Amniotic epithelial cell (primary cell): ENCODE measurements around the gene CDK8.
A peak's percentile ranks its signal among the peaks of the same experiment; 100 is the strongest.

Source experiments
- DNase-seq: peaks from one replicate; pipeline ENCODE4 v3.0.0-alpha.2; 2010; ENCODE audit warnings: low read depth

The CDK8 gene

DNA sequence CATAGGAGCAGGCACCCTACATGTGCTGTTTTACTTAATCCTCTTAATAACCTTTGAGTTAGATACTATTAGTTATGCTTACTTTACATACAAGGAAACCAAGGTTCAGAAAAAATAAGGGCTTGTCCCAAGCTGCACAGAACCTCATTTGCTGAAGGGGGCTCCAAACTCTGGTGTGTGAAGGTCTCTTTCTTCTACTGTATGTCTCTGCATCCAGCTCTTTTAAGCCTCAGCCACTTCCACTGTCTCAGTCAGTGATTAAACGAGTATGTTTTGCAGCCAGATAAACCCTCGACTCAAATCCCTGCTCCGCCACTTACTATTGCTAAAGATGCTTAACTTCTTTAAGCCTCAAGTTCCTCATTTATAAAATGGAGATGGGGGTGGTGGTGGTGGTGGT lies 191.2 kb downstream of the CDK8 start:
- DNase-seq = no peak

DNA sequence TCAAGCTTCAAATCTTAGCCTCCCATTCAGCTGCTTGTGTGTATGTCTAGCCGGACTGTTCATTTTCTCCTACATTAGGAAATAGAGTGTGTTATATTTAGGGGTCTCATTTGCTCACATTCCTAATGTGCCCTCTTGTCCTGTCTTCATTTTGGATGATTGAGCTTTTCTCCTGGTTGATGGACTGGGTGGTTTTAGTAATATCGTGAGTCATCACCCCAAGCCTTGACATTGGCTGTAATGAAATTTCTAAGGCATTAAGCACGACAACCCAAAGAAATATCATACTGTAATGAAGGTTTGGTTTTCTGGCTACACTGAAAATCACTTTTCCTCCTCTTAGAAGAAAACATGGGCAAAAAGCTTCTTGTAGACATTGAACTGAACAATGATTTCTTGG lies 192.8 kb downstream of the CDK8 start:
- DNase-seq = no peak

DNA sequence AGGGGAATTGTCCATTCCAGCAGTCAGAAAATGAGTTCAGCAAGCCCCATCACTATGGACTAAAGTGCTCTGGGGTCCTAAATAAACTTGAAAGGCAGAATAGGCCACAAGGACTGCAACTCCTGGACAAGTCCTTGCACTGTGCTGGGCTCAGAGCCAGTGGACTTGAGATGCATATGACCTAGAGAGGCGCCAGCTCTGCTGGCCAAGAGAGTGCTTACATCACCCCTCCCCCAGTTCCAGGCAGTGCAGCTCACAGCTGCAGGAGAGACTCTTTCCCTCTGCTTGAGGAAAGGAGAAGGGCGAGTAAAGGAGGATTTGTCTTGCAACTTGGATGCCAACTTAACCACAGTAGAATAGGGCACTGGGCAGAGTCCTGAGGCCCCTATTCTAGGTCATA lies 194.1 kb downstream of the CDK8 start:
- DNase-seq = no peak

DNA sequence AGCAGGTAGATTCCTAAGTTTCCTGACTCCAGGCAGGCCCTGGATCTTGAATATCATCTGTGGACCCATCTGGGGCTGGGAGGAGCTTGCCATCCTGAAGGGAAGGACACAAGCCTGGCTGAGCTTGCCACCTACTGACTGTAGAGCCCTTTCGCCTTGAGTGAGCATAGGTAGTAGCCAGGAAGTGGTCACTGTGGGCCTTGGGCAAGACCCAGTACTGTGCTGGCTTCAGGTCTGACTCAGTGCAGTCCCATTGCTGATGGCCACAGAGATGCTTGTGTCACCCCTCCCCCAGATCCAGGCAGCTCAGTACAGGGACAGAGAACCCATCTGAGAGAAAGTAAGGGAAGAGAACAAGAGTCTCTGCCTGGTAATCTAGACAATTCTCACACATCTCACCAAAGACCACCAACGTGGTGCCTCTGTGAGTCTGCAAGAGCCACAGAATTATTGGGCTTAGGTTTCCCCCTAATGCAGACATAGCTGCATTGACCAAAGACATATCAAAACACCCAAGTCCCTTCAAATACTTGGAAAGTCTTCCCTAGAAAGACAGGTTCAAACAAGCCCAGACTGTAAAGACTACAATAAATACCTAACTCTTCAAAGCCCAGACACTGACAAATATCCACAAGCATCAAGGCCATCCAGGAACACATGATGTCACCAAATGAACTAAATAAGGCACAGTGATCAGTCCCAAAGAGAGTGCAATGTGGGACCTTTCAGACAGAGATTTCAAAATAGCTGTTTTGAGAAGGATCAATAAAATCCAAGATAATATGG lies 195.3 kb downstream of the CDK8 start:
- peak; percentile 7 for DNase-seq
